ENCODE results near the gene BFSP1.

BFSP1 gene

DNA sequence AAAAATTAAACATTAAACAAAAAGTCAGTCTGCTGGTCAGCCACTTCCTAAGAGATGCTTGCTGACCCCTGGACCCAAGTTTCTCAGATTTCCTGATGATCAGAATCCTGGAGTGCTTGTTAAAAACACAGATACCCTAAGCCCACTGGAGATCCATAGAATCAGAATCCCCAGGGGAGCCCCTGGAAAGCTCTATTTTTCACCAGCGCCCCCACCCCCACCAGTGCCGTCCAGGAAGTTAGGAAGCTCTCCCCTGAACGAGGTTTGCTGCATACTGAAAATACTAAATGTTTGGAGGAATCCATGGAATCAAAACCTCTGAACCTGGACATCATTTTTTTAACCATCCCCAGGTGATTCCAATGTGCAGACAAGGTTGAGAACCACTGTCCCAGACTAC lies 69.2 kb downstream of the BFSP1 start:
- DNase-seq (ENCODE audit: low spot score): no peak

DNA sequence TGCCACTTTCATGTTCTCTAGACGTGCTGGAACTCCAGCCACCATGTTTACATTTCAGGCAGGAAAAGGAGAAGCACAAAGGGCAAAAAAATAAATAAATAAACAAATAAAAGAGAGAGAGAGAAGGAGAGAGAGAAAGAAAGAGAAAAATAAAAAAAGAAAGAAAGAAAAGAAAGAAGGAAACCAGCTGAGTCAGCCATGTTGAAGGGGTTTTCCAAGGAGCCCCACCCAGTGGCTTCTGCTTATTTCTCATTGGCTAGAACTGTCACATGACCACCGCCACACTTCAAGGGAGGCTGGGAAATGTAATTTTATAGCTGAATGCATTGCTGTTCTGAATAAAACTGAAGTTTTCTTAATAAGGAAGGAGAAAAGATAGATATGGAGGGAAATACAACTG lies 71.1 kb downstream of the BFSP1 start:
- DNase-seq (ENCODE audit: low spot score): no peak

DNA sequence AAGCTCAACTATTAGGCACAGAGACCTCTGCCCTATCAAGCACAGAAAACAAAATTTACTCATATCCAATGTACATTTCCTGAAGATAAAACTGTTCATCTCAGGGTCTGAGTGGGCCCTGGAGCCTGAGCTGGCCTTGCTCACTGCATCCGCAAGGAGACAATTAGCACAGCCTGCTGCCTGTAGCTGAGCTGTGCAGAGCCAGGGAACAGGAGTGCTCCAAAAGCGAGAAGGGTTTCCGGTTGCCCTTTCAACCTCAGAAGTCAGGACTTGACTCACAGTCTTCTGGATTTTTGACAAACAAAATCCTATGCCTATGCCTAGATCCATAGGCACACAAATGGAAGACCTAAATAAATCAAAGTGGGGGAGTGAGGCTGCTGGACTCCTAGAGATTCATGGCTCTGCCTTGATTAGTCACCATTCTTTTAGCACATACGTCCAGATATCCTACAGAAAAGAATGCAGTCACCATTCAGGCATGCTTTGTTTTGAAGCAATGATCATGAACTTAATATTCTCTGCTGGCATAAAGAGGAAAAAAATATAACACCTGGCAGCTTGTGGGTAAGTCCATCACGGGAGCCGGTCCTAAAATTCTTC lies 73.5 kb downstream of the BFSP1 start:
- DNase-seq (ENCODE audit: low spot score): peak; percentile 14

DNA sequence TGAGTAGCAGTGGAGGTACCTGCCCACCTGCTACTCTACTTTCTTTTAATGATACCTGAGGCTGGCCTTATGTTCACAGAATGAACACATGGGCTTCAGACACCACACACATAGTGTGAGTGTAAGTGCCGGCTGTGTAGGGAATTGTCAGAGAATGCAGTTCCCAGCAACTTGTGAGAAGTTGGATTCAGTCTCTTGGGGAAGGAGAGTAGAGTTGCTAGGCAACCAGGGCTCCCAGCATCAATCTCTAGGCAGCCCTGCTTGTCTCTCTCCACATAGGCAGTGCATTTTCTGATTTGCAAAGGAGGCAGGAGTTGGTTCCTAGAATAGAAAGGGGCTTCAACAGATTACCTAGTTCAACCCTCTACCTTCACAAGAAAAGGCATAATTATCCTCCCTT lies 74.1 kb downstream of the BFSP1 start:
- DNase-seq (ENCODE audit: low spot score): no peak

DNA sequence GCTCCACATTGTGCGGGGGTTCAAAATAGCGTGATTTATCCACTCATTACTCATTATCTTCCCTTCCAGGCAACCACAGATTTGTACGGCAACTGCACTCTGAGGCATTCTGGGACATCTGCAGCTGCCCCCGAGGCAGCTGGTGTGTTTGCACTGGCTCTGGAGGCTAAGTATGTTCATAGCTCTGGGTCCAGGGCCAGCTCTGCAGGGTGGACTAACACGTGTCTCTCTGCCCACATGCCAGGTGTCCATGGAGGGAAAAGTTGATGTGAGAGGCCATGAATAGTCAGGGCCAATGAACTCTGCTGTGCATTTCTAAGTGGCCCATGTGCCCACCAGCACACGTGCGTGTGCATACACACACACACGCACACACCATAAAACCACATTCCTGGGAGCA lies 74.9 kb downstream of the BFSP1 start:
- no peak for DNase-seq (ENCODE audit: low spot score)

DNA sequence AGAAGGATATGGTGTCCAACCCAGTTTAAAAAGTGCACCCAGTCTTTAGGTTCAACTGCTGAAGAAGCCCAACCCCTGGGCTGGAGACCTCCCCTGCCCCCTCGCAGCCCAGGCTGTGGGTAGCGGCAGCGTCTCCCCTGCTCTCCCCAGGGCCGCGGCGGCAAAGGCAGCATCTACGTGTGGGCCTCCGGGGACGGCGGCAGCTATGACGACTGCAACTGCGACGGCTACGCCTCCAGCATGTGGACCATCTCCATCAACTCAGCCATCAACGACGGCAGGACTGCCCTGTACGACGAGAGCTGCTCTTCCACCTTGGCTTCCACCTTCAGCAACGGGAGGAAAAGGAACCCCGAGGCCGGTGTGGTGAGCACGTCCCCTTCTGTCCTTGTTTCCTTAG lies 77.6 kb downstream of the BFSP1 start:
- no peak for DNase-seq (ENCODE audit: low spot score)

DNA sequence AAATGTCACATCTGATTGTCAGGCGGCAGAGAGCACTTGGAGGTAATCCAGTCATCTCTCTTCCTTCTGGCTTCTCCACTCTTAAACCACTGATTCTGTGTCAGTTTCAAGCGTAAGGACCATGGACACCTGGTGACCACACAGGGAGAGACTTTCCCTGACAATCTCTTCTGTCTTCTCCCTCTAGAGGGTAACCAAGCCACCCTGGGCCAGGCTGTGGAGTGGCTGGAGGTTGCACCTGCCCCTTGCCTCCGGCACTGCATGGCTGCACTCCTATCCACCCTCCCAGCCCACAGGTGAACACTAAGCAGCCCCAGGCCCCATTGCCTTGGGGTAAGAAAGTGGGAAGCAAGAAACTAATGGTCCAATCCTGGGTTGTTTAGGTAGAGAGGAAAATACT lies 78.7 kb downstream of the BFSP1 start:
- no peak for DNase-seq (ENCODE audit: low spot score)

DNA sequence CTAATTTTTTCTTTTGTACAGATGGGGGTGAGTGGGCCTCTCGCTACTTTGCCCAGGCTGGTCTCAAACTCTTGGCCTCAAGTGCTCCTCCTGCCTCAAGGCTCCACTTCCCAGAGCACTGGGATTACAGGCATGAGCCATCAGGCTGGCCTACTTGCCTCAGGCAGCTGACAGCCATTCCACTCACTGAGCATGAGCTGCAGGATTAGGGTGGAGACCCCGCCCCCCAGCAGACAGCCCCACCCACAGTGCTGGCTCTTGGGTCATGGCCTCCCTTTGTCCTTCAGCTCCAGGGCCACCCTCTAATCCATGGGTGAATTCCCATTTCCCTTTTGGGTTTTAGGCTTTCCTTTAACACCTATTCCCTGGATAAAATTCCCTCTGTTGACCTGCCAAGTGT lies 82.1 kb downstream of the BFSP1 start:
- DNase-seq (ENCODE audit: low spot score): no peak

DNA sequence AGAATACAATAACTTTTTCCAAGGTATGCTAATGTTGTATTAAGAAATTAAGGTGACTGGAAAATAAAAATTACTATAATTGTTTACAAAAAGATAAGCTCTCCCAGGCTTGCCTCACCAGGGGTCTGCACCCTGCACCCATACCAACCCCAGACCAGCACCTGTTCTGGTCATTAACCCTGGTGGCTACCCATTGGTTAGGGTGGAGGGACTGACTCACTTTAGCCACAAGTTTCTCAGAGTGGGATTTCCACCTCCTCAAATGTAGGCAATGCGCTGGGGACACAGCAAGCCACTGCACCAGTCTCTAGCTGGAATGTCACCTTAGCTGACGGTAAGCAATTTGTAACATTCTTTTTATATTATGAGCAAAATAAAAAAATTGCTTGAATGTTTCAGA lies 83.1 kb downstream of the BFSP1 start:
- DNase-seq (ENCODE audit: low spot score): no peak

DNA sequence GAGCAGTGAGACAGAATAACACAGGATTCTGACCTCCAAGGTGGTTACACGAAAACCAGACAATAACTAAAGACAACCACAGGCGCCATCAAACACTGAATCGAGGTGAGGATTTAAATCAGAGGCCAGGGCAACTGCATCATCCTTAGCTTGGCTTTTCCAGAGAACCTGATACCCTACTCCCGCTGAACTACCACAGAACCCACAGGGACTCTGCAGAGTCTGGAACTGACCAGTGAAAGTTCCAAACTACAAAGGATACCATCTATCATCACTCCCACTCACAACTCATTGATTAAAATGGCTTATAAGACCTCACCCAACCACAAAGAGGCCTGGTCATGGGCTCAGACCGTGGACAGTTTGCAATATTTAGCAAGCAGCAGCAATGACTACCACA lies 85.0 kb downstream of the BFSP1 start:
- no peak for DNase-seq (ENCODE audit: low spot score)

DNA sequence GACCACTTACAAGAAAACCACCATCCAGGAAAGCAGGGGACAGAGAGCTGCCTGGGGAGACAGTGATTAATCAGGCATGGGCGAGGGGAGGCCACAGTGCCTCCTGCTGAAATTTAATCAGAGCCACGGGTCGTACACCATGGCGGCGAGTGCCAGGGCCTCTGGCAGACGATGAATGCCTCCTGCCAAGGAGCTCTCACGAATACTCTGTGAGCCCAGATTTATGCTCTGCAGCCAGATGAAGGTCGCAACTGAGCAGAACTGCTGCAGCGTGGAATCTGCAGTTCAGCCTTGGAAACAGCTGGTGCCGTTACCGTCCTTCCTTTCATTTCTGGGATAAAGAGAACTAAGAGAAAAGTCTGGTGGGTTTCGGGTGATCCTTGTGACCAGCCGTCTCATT lies 85.6 kb downstream of the BFSP1 start:
- DNase-seq (ENCODE audit: low spot score): no peak

DNA sequence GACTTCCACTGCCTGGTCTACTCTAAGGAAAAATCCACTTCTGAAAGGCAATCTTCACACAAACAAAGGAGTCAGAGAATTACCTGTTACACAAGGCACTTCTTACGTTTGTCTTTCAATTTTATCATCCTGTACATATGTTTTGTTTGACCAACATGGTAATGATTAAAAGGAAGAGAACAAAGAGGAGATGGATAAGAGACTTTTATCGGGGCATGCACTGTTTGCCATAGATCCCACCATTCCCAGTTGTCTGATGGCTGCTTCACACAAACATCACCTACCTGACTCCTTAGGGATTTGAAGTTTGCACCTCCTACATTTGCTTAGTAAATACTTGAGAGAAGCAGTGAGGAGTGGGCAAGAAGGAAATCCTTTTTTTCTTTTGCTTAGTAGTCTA lies 87.1 kb downstream of the BFSP1 start:
- no peak for DNase-seq (ENCODE audit: low spot score)
